GM23248 (cell line): ENCODE measurements around the gene MXD3. TPM values are rescaled to one million over a fixed set of nuclear protein-coding genes. Genes with fewer than 3 reads are reported as not detected.

ENCODE experiments used
- DNase-seq: peaks from one replicate; pipeline ENCODE4 v3.0.0-alpha.2; 2015
- H2AFZ ChIP-seq: fragments of 200-600 bp; sonication (generic); 2 replicates; pipeline ENCODE4 v1.6.1; 2016; ENCODE audit warnings: antibody characterized with exemption
- H3F3A ChIP-seq: fragments of 200-600 bp; sonication (generic); 2 replicates; pipeline ENCODE4 v1.6.1; 2016; ENCODE audit warnings: mild to moderate bottlenecking, antibody characterized with exemption, mixed run types; ENCODE audit not compliant: insufficient read depth
- H3K27ac ChIP-seq: fragments of 200-600 bp; sonication (generic); 2 replicates; pipeline ENCODE4 v1.5.1; 2016; ENCODE audit warnings: mild to moderate bottlenecking
- H3K27me3 ChIP-seq: fragments of 200-600 bp; sonication (generic); replicated peaks from 2 replicates; pipeline ENCODE4 v1.6.1; 2016; ENCODE audit warnings: mild to moderate bottlenecking; ENCODE audit not compliant: insufficient read depth
- H3K36me3 ChIP-seq: fragments of 200-600 bp; sonication (generic); 2 replicates; pipeline ENCODE4 v1.6.1; 2016; ENCODE audit warnings: low read depth, mild to moderate bottlenecking
- H3K4me1 ChIP-seq: fragments of 200-600 bp; sonication (generic); 2 replicates; pipeline ENCODE4 v1.6.1; 2016; ENCODE audit warnings: mild to moderate bottlenecking; ENCODE audit not compliant: insufficient read depth
- H3K4me2 ChIP-seq: fragments of 200-600 bp; sonication (generic); one replicate; pipeline ENCODE4 v1.6.1; 2016; ENCODE audit warnings: mild to moderate bottlenecking; ENCODE audit not compliant: unreplicated experiment
- H3K4me3 ChIP-seq: fragments of 200-600 bp; sonication (generic); 2 replicates; pipeline ENCODE4 v1.5.1; 2016; ENCODE audit warnings: mild to moderate bottlenecking
- H3K79me2 ChIP-seq: fragments of 200-600 bp; sonication (generic); 2 replicates; pipeline ENCODE4 v1.6.1; 2016; ENCODE audit warnings: mild to moderate bottlenecking; ENCODE audit not compliant: insufficient read depth
- H3K9ac ChIP-seq: fragments of 200-600 bp; sonication (generic); 2 replicates; pipeline ENCODE4 v1.6.1; 2016; ENCODE audit warnings: mild to moderate bottlenecking
- H3K9me2 ChIP-seq: fragments of 200-600 bp; sonication (generic); 2 replicates; pipeline ENCODE4 v1.6.1; 2016; ENCODE audit warnings: mixed run types, mild to moderate bottlenecking, moderate library complexity; ENCODE audit not compliant: insufficient read depth
- H3K9me3 ChIP-seq: fragments of 200-600 bp; sonication (generic); one replicate; pipeline ENCODE4 v1.6.1; 2017; ENCODE audit warnings: low read depth
- H4K20me1 ChIP-seq: fragments of 200-600 bp; sonication (generic); 2 replicates; pipeline ENCODE4 v1.6.0; 2016; ENCODE audit not compliant: insufficient read depth
- EZH2 ChIP-seq: fragments of 200-600 bp; sonication (generic); IDR thresholded peaks from 2 replicates; pipeline ENCODE4 v1.6.1; 2018; ENCODE audit warnings: antibody characterized with exemption, mild to moderate bottlenecking; ENCODE audit not compliant: insufficient read depth, poor library complexity, severe bottlenecking
- EZH2phosphoT487 ChIP-seq: fragments of 200-600 bp; sonication (generic); IDR thresholded peaks from 2 replicates; pipeline ENCODE4 v1.6.1; 2018; ENCODE audit warnings: antibody characterized with exemption, moderate library complexity, mild to moderate bottlenecking, low read depth; ENCODE audit not compliant: insufficient read depth
- WGBS, 2 experiments: methylation state at CpG; one replicate each; pipeline ENCODE4 v1.1.6; 2015 to 2017; ENCODE audit warnings: low lambda C conversion rate in 2 of 2, low coverage in 1 of 2; ENCODE audit errors: missing lambda C conversion rate in 2 of 2; 5-methylcytosine and 5-hydroxymethylcytosine counted together
- in situ Hi-C: fragments of 300-500 bp; cut with MboI; formaldehyde crosslinking; loops from 2 replicates; pipeline ENCODE4 v1.15.0; 2020
- polyA plus RNA-seq: library from polyadenylated mRNA; unstranded; fragments of >200 nt; fragmentation: Nextera tagmentation; extraction: Ambion mirVana; gene quantifications from 2 replicates; pipeline ENCODE4 v1.2.1, GENCODE V29; 2016
- total RNA-seq: library from RNA; depleted of rRNA; stranded (reverse); fragments of >200 nt; shearing (Covaris generic); gene quantifications from 2 replicates; pipeline ENCODE4 v1.2.3, GENCODE V29; 2014

MXD3 gene
- total and polyA plus RNA-seq, 2 experiments from 2014 or later: 6.5 to 7.8 TPM

- H3K79me2 ChIP-seq: peaks cover 3% of the 10 kb centered on the region; the same call in 1 of the 2 replicates
- no peak overlapping the region for H2AFZ ChIP-seq
- peaks cover 31% of the 10 kb centered on the region for H3F3A ChIP-seq
- H3K4me3 ChIP-seq: no peak overlapping the region
- no peak overlapping the region for H3K9ac ChIP-seq
- H3K27ac ChIP-seq: no peak overlapping the region
- TF ChIP-seq EZH2 (no peak), EZH2phosphoT487 (no peak)
- H3K9me3 ChIP-seq: no peaks in the 10 kb centered on the region
- no peaks in the 10 kb centered on the region for H3K9me2 ChIP-seq
- no peaks in the 10 kb centered on the region for H4K20me1 ChIP-seq
- H3K4me2 ChIP-seq: no peak overlapping the region
- H3K4me1 ChIP-seq: peaks cover under 1% of the 10 kb centered on the region; the same call in 1 of the 2 replicates
- no peak for DNase-seq
- no peaks in the 10 kb centered on the region for H3K27me3 ChIP-seq
- peaks cover 30% of the 10 kb centered on the region for H3K36me3 ChIP-seq
- in situ Hi-C loops: no loop called here
- WGBS, 2 experiments: 79 to 83% methylated on average over 4 of the region's 4 CpGs
These were observed 15.1 kb downstream of the MXD3 start for GRCh38 chr5:177296581-177296980.

GRCh38 chr5:177295924-177296323 lies 15.8 kb downstream of the MXD3 start:
- in situ Hi-C loops: no loop called here

DNA sequence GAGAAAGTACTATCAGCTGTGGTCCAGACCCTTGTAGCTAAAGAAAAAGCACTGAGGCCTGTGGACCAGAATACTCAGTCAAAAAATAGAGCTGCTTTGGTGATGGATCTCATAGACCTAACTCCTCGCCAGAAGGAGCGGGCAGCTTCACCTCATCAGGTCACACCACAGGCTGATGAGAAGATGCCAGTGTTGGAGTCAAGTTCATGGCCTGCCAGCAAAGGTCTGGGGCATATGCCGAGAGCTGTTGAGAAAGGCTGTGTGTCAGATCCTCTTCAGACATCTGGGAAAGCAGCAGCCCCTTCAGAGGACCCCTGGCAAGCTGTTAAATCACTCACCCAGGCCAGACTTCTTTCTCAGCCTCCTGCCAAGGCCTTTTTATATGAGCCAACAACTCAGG lies 17.1 kb downstream of the MXD3 start:
- Histone ChIP-seq H3F3A (peaks cover 18% of the 10 kb centered on the region), H3K9me2 (no peaks in the 10 kb centered on the region), H4K20me1 (no peaks in the 10 kb centered on the region), H3K4me3 (no peak overlapping the region), H3K9ac (no peak overlapping the region), H3K9me3 (no peaks in the 10 kb centered on the region), H3K27me3 (no peaks in the 10 kb centered on the region), H3K79me2 (no peaks in the 10 kb centered on the region), H3K4me2 (no peak overlapping the region), H3K36me3 (peaks cover 35% of the 10 kb centered on the region), H3K4me1 (no peaks in the 10 kb centered on the region), H3K27ac (no peak overlapping the region), H2AFZ (no peak overlapping the region)
- in situ Hi-C loops: no loop called here
- WGBS, 2 experiments: 94 to 96% methylated on average over 3 of the region's 3 CpGs
- no peak for DNase-seq
- TF ChIP-seq EZH2phosphoT487 (no peak), EZH2 (no peak)

More at GRCh38 chr5:177295924-177296323, 15.8 kb downstream of the MXD3 start:
- no peak for DNase-seq
- Histone ChIP-seq H3K27me3 (no peaks in the 10 kb centered on the region), H3K4me3 (no peak overlapping the region), H3K9me3 (no peaks in the 10 kb centered on the region), H3K4me1 (no peaks in the 10 kb centered on the region), H3K36me3 (peaks cover 30% of the 10 kb centered on the region), H2AFZ (no peak overlapping the region), H3K9me2 (no peaks in the 10 kb centered on the region), H3K79me2 (no peaks in the 10 kb centered on the region), H3K27ac (no peak overlapping the region), H3K9ac (no peak overlapping the region), H4K20me1 (no peaks in the 10 kb centered on the region), H3K4me2 (no peak overlapping the region), H3F3A (peaks cover 24% of the 10 kb centered on the region)
- TF ChIP-seq EZH2phosphoT487: no peak
- TF ChIP-seq EZH2: no peak
- WGBS, 2 experiments: 97 to 98% methylated on average over 9 of the region's 9 CpGs

DNA sequence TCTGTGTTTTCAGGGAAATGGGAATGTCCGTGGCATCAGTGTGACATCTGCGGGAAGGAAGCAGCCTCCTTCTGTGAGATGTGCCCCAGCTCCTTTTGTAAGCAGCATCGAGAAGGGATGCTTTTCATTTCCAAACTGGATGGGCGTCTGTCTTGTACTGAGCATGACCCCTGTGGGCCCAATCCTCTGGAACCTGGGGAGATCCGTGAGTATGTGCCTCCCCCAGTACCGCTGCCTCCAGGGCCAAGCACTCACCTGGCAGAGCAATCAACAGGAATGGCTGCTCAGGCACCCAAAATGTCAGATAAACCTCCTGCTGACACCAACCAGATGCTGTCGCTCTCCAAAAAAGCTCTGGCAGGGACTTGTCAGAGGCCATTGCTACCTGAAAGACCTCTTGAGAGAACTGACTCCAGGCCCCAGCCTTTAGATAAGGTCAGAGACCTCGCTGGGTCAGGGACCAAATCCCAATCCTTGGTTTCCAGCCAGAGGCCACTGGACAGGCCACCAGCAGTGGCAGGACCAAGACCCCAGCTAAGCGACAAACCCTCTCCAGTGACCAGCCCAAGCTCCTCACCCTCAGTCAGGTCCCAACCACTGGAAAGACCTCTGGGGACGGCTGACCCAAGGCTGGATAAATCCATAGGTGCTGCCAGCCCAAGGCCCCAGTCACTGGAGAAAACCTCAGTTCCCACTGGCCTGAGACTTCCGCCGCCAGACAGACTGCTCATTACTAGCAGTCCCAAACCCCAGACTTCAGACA lies 17.7 kb downstream of the MXD3 start:
- Histone ChIP-seq H4K20me1 (no peaks in the 10 kb centered on the region), H2AFZ (no peak overlapping the region), H3K9me2 (no peaks in the 10 kb centered on the region), H3K9ac (no peak overlapping the region), H3K27me3 (no peaks in the 10 kb centered on the region), H3K27ac (no peak overlapping the region), H3K4me3 (no peak overlapping the region), H3K36me3 (peaks cover 41% of the 10 kb centered on the region), H3K4me1 (no peaks in the 10 kb centered on the region), H3K9me3 (no peaks in the 10 kb centered on the region), H3K79me2 (no peaks in the 10 kb centered on the region), H3K4me2 (no peak overlapping the region), H3F3A (peaks cover 18% of the 10 kb centered on the region)
- in situ Hi-C loops: no loop called here
- 96 to 99% methylated on average over 12 of the region's 12 CpGs for WGBS, 2 experiments
- no peak for DNase-seq
- TF ChIP-seq EZH2 (no peak), EZH2phosphoT487 (no peak)
